ENCODE results near the gene AEN. TPM values are rescaled to one million over a fixed set of nuclear protein-coding genes. Genes with fewer than 3 reads are reported as not detected.

Gene AEN
- total and polyA plus RNA-seq, 8 donors: 1.8 to 35.3 (median 14.3) TPM

DNA sequence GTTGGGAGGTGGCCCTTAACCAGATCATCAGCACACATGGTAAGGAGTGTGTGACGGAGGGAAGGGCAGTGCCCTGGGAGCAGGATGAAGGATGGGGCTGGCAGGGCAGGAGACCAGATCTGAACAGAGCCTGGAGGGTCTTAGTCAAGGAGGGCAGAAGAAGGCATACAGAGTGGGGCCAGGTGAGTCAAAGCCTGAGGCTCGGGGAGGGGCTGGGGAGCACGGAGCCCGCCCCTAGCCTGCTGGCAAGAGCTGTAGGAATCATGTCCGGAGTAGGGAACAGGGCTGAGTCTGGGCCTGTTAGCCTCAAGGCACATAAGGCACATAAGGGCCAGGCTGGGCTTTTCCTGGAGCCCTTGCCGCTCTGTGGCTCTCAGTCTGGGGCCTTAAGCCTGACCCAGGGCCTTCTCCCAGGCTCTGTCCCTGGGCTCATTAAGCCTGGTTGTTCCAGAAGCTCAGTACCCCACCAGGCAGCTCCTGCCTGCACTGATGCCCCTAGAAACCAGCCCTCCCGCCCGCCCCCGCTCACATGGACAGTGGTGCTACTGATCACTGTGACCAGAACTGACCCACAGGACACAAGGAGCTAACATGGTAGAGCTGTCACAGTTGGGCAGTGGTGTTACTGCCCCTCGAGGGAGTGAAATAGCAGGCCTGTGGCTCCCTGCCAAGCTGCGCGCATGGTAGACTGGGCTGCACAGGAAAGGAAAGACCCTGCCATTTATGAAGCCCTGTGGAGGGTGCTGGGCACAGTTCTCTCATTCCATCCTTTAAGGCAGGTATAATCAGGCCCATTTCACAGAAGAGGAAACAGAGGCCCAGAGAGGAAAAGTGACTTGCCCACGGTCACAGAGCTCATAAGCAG lies 32.3 kb downstream of the AEN start:
- Histone ChIP-seq H3K27me3 (no peaks in the 10 kb centered on the region), H3K36me3 (peaks cover 0 to 43% (median 18%) of the 10 kb centered on the region in 4 donors), H3K27ac (no peak overlapping the region), H3K4me3 (no peak overlapping the region), H3K4me1 (peaks cover 17 to 44% (median 32%) of the 10 kb centered on the region in 4 donors), H3K9me3 (no peaks in the 10 kb centered on the region)
- TF ChIP-seq POLR2AphosphoS5 (IDR thresholded peaks at IDR 0.05): no peak
- TF ChIP-seq, protein P1, sequence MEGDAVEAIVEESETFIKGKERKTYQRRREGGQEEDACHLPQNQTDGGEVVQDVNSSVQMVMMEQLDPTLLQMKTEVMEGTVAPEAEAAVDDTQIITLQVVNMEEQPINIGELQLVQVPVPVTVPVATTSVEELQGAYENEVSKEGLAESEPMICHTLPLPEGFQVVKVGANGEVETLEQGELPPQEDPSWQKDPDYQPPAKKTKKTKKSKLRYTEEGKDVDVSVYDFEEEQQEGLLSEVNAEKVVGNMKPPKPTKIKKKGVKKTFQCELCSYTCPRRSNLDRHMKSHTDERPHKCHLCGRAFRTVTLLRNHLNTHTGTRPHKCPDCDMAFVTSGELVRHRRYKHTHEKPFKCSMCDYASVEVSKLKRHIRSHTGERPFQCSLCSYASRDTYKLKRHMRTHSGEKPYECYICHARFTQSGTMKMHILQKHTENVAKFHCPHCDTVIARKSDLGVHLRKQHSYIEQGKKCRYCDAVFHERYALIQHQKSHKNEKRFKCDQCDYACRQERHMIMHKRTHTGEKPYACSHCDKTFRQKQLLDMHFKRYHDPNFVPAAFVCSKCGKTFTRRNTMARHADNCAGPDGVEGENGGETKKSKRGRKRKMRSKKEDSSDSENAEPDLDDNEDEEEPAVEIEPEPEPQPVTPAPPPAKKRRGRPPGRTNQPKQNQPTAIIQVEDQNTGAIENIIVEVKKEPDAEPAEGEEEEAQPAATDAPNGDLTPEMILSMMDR (IDR thresholded peaks at IDR 0.05): no peak
- no peak for TF ChIP-seq EP300 (IDR thresholded peaks at IDR 0.05)
- no peak for TF ChIP-seq POLR2A (IDR thresholded peaks at IDR 0.05)
- WGBS, 5 donors: 89 to 93% (median 92%) methylated on average over 10 to 13 of the region's 13 CpGs
- peak in 1 of 2 donors; percentile 23 for DNase-seq
- intact Hi-C loops (cut with DNase I; ENCODE audit: low total_unique reads): no loop called here

DNA sequence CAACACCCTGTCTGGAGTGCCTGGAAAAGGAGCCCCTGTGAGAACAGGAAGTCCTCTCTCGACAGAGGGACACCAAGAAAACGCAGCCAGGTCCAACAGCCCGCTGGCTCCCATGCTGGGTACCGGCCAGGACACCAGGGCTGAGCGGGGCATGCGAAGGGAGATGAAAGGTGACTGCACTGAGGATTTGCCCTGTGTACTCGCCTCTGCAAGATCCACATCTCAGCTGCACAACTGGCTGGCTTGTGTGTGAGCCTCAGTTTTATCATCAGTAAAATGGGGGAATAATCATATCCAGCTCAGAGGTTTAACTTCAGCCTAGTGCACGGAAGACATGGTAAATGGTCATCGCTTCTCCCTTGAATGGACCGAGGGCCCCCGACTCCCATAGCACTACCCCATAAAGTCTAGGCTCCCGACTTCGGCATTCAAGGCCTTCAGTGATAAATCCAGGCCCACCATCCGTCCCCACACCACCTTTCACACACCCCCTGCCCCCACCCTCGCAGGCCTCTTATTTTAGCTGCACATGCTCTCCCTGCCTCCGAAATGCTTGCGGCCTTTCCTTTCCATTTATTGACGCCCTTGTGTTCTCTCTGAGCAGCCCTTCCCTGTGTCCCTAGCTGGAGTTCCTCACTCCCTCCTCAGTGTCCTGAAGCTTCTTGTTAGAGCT lies 33.4 kb downstream of the AEN start:
- Histone ChIP-seq H3K27ac (no peak overlapping the region), H3K36me3 (peaks cover 0 to 43% (median 18%) of the 10 kb centered on the region in 4 donors), H3K9me3 (no peaks in the 10 kb centered on the region), H3K27me3 (no peaks in the 10 kb centered on the region), H3K4me1 (peaks cover 8 to 44% (median 24%) of the 10 kb centered on the region in 4 donors), H3K4me3 (no peak overlapping the region)
- WGBS, 5 donors: 92 to 95% (median 93%) methylated on average over 18 of the region's 18 CpGs
- intact Hi-C loops (cut with DNase I; ENCODE audit: low total_unique reads): no loop called here
- DNase-seq: peak in 1 of 2 donors; percentile 21
- TF ChIP-seq POLR2A (IDR thresholded peaks at IDR 0.05): no peak
- no peak for TF ChIP-seq EP300 (IDR thresholded peaks at IDR 0.05)
- TF ChIP-seq POLR2AphosphoS5 (IDR thresholded peaks at IDR 0.05): no peak
- TF ChIP-seq, protein P1 (IDR thresholded peaks at IDR 0.05): no peak

DNA sequence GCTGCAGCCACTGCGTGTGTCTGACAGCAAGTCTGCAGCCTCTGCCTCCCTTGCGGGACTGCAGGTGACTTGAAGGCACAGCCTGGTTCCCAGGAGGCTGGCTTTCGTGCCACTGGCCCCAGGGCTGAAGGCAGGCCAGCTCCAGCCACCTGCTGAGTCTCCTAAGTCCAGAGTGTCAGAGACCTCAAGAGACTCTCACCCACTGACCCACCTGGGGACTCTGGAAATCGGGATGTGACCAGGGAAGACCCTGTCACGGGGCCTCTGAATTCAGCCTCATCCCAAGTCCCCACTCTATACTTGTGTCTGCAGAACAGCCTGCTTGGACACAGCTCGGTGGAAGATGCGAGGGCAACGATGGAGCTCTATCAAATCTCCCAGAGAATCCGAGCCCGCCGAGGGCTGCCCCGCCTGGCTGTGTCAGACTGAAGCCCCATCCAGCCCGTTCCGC lies 34.0 kb downstream of the AEN start:
- peaks cover 2 to 44% (median 21%) of the 10 kb centered on the region in 4 donors for H3K4me1 ChIP-seq
- no peak overlapping the region for H3K4me3 ChIP-seq
- TF ChIP-seq, protein P1 (IDR thresholded peaks at IDR 0.05): no peak
- TF ChIP-seq POLR2A (IDR thresholded peaks at IDR 0.05): no peak
- no peak for TF ChIP-seq POLR2AphosphoS5 (IDR thresholded peaks at IDR 0.05)
- TF ChIP-seq EP300 (IDR thresholded peaks at IDR 0.05): no peak
- no peak overlapping the region for H3K27ac ChIP-seq
- H3K9me3 ChIP-seq: no peaks in the 10 kb centered on the region
- H3K36me3 ChIP-seq: peaks cover 0 to 39% (median 18%) of the 10 kb centered on the region in 4 donors
- WGBS, 5 donors: 84 to 92% (median 90%) methylated on average over 11 to 14 of the region's 14 CpGs
- peak in 1 of 2 donors; percentile 24 for DNase-seq
- intact Hi-C loops (cut with DNase I; ENCODE audit: low total_unique reads): no loop called here
- H3K27me3 ChIP-seq: no peaks in the 10 kb centered on the region

DNA sequence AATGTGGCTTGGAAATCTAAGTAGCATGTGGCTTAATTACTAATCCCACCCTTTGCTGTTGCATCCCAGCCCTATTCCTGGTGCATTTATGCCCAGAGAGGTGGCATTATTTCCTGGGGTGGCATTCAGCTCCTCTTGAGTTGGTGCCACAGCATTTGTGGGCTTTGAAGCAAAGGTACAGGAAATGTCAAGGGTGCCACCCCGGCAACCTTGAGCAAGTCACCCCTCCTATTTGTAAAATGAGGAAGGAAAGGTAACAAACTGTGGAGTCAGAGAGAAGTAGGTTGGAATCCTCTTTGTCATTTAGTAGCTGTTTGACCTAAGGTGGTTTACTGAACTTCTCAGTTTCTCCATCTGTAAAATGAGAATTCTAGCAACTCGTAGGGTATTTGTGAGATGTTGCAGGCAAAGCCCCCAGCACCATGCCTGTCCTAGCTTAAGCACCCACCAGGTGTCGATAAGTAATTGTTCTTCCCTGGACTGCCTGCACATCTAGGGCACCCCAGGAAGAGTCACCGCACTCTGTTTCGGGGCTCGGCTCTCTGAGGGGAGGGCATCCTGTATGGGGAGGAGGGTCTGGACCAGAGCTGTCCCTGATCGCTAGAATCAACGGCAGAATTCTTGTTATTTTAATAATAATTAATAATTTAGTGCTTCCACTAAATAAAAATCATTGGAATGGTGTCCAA lies 34.8 kb downstream of the AEN start:
- Histone ChIP-seq H3K4me1 (peaks cover 0 to 35% (median 13%) of the 10 kb centered on the region in 4 donors), H3K9me3 (no peaks in the 10 kb centered on the region), H3K36me3 (peaks cover 0 to 39% (median 18%) of the 10 kb centered on the region in 4 donors), H3K4me3 (no peak overlapping the region), H3K27me3 (no peaks in the 10 kb centered on the region), H3K27ac (peak overlapping the region in 1 of 5 donors; percentile 20)
- DNase-seq: peak in 1 of 2 donors; percentile 1
- 89 to 92% (median 91%) methylated on average over 8 of the region's 8 CpGs for WGBS, 5 donors
- intact Hi-C loops (cut with DNase I; ENCODE audit: low total_unique reads): no loop called here
- no peak for TF ChIP-seq POLR2A (IDR thresholded peaks at IDR 0.05)
- TF ChIP-seq EP300 (IDR thresholded peaks at IDR 0.05): no peak
- TF ChIP-seq POLR2AphosphoS5 (IDR thresholded peaks at IDR 0.05): no peak
- TF ChIP-seq, protein P1 (IDR thresholded peaks at IDR 0.05): no peak
